ENCODE measurements around the gene HOOK2. TPM values are rescaled to one million over a fixed set of nuclear protein-coding genes. Genes with fewer than 3 reads are reported as not detected.

Gene HOOK2
- total RNA-seq, 1 experiment from 2014 or later: 74.2 TPM

DNA sequence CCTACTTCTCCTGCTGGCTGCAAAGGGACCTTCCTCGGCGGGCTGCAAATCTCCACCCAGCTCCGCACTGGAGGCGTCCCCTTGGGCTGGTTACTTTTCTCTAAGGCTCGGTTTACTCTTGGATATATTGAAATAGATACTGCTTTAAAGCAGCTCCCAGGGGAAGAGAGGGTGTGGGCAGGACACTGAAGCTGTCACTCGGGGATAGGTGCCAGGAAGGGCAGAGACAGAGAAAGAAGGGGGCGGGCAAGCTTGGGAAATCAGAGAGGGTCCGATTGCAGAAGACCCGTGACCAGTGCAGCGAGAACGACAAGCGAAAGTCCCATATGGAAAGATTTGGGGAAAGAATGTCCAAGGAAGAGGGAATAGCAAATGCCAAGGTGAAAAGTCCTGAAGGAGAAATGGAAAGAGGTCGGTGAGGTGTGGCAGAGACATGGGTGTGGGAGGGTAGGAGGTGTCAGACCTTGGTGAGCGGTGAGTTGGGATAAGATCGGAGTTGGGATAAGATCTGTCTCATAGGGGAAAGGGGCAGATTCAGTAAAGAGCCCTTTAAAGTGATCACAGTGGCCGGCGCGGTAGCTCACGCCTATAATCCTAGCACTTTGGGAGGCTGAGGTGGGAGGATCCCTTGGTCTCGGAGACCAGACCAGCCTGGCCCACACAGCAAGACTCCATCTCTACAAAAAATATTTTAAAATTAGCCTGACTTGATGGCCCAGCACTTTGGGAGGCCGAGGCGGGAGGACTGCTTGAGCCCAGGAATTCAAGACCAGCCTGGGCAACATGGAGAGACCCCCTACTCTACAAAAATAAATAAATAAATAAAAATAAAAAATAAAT, 27.1 kb upstream of the HOOK2 start:
- TF ChIP-seq, protein P1, sequence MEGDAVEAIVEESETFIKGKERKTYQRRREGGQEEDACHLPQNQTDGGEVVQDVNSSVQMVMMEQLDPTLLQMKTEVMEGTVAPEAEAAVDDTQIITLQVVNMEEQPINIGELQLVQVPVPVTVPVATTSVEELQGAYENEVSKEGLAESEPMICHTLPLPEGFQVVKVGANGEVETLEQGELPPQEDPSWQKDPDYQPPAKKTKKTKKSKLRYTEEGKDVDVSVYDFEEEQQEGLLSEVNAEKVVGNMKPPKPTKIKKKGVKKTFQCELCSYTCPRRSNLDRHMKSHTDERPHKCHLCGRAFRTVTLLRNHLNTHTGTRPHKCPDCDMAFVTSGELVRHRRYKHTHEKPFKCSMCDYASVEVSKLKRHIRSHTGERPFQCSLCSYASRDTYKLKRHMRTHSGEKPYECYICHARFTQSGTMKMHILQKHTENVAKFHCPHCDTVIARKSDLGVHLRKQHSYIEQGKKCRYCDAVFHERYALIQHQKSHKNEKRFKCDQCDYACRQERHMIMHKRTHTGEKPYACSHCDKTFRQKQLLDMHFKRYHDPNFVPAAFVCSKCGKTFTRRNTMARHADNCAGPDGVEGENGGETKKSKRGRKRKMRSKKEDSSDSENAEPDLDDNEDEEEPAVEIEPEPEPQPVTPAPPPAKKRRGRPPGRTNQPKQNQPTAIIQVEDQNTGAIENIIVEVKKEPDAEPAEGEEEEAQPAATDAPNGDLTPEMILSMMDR (IDR thresholded peaks at IDR 0.05; ENCODE audit: insufficient read depth in 1 of 2, low read depth in 1 of 2, low read length in 1 of 2, severe bottlenecking in 1 of 2, unreplicated experiment in 1 of 2): no peak
- peak overlapping the region; percentile 87 for H3K4me3 Mint-ChIP-seq (ENCODE audit: unreplicated experiment)
- intact Hi-C loops (cut with micrococcal nuclease; ENCODE audit: unreplicated experiment): loop anchor here (5.0 kb wide), 1 partner anchor 35 kb away; the partner anchor contains the start of gene MAST1
- ChIA-PET CTCF (interaction anchor here (0.5 to 0.9 kb wide), 2 partner anchors 44 to 45 kb away, joined by 3 to 5 read pairs; no protein-coding TSS in a partner anchor), POLR2A (interaction anchor here (0.6 to 1.3 kb wide), 2 partner anchors 9 to 85 kb away, joined by 3 to 10 read pairs; no protein-coding TSS in a partner anchor)
- peaks cover 24% of the 10 kb centered on the region for H3K36me3 Mint-ChIP-seq (ENCODE audit: insufficient read depth, unreplicated experiment)
- peak overlapping the region; percentile 83 for H3K4me3 ChIP-seq (ENCODE audit: low read depth, low read length)
- H3K4me1 Mint-ChIP-seq (ENCODE audit: low read depth, unreplicated experiment): peaks cover 7% of the 10 kb centered on the region
- no TSS peak for BruUV-seq (replicated peaks)
- H3K9me3 ChIP-seq: no peaks in the 10 kb centered on the region
- DNase-seq: no peak
- H3K27ac Mint-ChIP-seq (ENCODE audit: unreplicated experiment): no peak overlapping the region
- no peaks in the 10 kb centered on the region for H3K27me3 ChIP-seq (replicated peaks; ENCODE audit: control insufficient read depth, insufficient read depth, low read length)
- no peaks in the 10 kb centered on the region; the same call in none of the 2 replicates for H3K36me3 ChIP-seq (ENCODE audit: control insufficient read depth, insufficient read depth, low read length)
- no peaks in the 10 kb centered on the region for H3K9me3 Mint-ChIP-seq (ENCODE audit: unreplicated experiment)
- no peaks in the 10 kb centered on the region for H3K27me3 Mint-ChIP-seq (ENCODE audit: insufficient read depth, unreplicated experiment)
- H3K4me1 ChIP-seq: peaks cover 8% of the 10 kb centered on the region; the same call in 1 of the 2 replicates

DNA sequence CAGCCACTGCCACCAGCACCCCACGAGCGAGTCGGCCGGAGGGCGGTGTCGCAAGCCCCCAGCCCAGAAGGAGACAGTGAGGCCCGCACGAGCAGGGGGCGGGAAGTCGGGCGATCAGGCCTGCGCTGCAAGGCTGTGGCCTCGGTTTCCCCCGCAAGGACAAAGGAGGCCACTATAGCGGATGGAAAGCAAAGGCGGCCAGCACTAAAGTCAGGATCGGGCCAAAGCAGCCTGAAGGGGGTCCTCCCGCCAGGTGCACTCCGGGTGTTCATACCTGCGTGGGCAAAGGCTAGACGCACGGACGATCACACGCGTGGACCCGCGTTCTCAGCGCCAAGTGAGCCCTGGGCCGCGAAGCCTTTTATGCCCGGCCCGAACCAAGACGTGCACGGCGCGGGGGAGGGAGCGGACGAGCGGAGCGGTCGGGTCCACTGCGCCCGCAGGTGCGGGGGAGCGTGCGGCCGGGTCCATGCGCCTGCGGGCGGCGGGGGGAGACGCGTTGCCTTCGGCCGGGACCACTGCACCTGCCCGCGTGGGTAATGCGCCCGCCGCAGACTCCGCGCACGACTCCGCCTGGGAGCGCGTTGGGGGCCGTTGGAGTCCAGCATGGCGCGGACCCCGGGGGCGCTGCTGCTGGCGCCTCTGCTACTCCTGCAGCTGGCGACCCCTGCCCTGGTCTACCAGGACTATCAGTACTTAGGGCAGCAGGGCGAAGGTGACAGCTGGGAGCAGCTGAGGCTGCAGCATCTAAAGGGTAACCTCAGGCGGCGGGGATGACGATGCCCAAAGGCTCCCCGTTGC, 26.3 kb upstream of the HOOK2 start, which contains the start of the genes PRDX2 and THSD8:
PRDX2 (minus strand) TSS at position 335 of the 801 bp plus-strand sequence. CDS start 539 bp downstream, outside the sequence.
THSD8 (plus strand) TSS at position 604 of the 801 bp plus-strand sequence; CDS start at position 607, 3 bp downstream.
- peak within 1 kb of the TSS; percentile 87 for H3K4me3 Mint-ChIP-seq (ENCODE audit: unreplicated experiment)
- H3K36me3 Mint-ChIP-seq (ENCODE audit: insufficient read depth, unreplicated experiment): peaks cover 25% of the 10 kb centered on the region
- H3K27me3 Mint-ChIP-seq (ENCODE audit: insufficient read depth, unreplicated experiment): no peaks in the 10 kb centered on the region
- BruUV-seq (replicated peaks): no TSS peak
- no peaks in the 10 kb centered on the region for H3K27me3 ChIP-seq (replicated peaks; ENCODE audit: control insufficient read depth, insufficient read depth, low read length)
- H3K9me3 ChIP-seq: no peaks in the 10 kb centered on the region
- TF ChIP-seq, protein P1 (IDR thresholded peaks at IDR 0.05; ENCODE audit: insufficient read depth in 1 of 2, low read depth in 1 of 2, low read length in 1 of 2, severe bottlenecking in 1 of 2, unreplicated experiment in 1 of 2): no peak
- no peaks in the 10 kb centered on the region for H3K9me3 Mint-ChIP-seq (ENCODE audit: unreplicated experiment)
- POLR2A ChIA-PET: interaction anchor here (1.3 kb wide), 1 partner anchor 8 kb away, joined by 10 read pairs; no protein-coding TSS in a partner anchor
- peak within 1 kb of the TSS; percentile 83 for H3K4me3 ChIP-seq (ENCODE audit: low read depth, low read length)
- peaks cover 8% of the 10 kb centered on the region; the same call in 1 of the 2 replicates for H3K4me1 ChIP-seq
- intact Hi-C loops (cut with micrococcal nuclease; ENCODE audit: unreplicated experiment): loop anchor here (5.0 kb wide), 1 partner anchor 36 kb away; the partner anchor contains the start of gene MAST1
- H3K36me3 ChIP-seq (ENCODE audit: control insufficient read depth, insufficient read depth, low read length): no peaks in the 10 kb centered on the region; the same call in none of the 2 replicates
- H3K27ac Mint-ChIP-seq (ENCODE audit: unreplicated experiment): peak within 1 kb of the TSS; percentile 25
- peaks cover 7% of the 10 kb centered on the region for H3K4me1 Mint-ChIP-seq (ENCODE audit: low read depth, unreplicated experiment)
- peak; percentile 78 to 90 for DNase-seq
- CTCF ChIA-PET: interaction anchor here (0.6 to 0.9 kb wide), 2 partner anchors 43 to 46 kb away, joined by 3 to 5 read pairs; no protein-coding TSS in a partner anchor

Measured in Caco-2 (cell line).